Psoas muscle (tissue), 8 donors: ENCODE measurements around the gene OBSCN. TPM values are rescaled to one million over a fixed set of nuclear protein-coding genes. Genes with fewer than 3 reads are reported as not detected.

Source experiments
- ATAC-seq, 4 donors: fragments of 200-7000 bp; cut with Tn5 transposase; one replicate each; pipeline ENCODE4 v1.9.1; 2020; ENCODE audit warnings: moderate library complexity in 3 of 4, mild to moderate bottlenecking in 2 of 4
- DNase-seq, 2 donors: peaks; one replicate each; pipeline ENCODE4 v3.0.0-alpha.2; 2020
- H3K27ac ChIP-seq: fragments of 200-600 bp; one replicate; pipeline ENCODE4 v1.8.0; 2022
- H3K27me3 ChIP-seq, 3 donors: fragments of 200-600 bp in 1 of 3; one replicate each; pipeline versions ENCODE4 v1.6.1 to v1.8.0; 2013 to 2022; ENCODE audit warnings: low read length in 2 of 3, mild to moderate bottlenecking in 2 of 3, moderate library complexity in 1 of 3; ENCODE audit not compliant: insufficient read depth in 3 of 3
- H3K36me3 ChIP-seq, 2 donors: fragments of 200-600 bp in 1 of 2; one replicate each; pipeline versions ENCODE4 v1.6.1 to v1.8.0; 2013 to 2022; ENCODE audit warnings: low read depth in 1 of 2, mild to moderate bottlenecking in 1 of 2, moderate library complexity in 1 of 2; ENCODE audit not compliant: insufficient read depth in 1 of 2
- H3K4me1 ChIP-seq: fragments of 200-600 bp; one replicate; pipeline ENCODE4 v1.8.0; 2022
- H3K4me3 ChIP-seq: fragments of 200-600 bp; one replicate; pipeline ENCODE4 v1.8.0; 2022; ENCODE audit warnings: mild to moderate bottlenecking
- H3K9me3 ChIP-seq: fragments of 200-600 bp; one replicate; pipeline ENCODE4 v1.8.0; 2022
- WGBS, 3 donors: extraction: QIAGEN DNeasy Blood & Tissue Kit; methylation state at CpG; one replicate each; pipeline versions ENCODE4 v1.1.6 to v1.1.7; 2013; 5-methylcytosine and 5-hydroxymethylcytosine counted together
- intact Hi-C, 2 donors: fragments of 100-400 bp; cut with DNase I; formaldehyde crosslinking; loops; one replicate each; pipeline versions ENCODE4 v1.11.0 to v1.14.2; 2022
- polyA plus RNA-seq, 3 donors: library from polyadenylated mRNA; stranded (reverse); fragments of 200-250 nt; gene quantifications; one replicate each; pipeline ENCODE4 v1.2.3, GENCODE V29; 2013
- total RNA-seq, 4 donors: library from RNA; stranded (reverse); fragmentation: NEBNext Ultra II Directional in 2 of 4; extraction: Animal tissue kit (Norgen Biotek cat#: 25700) in 2 of 4; gene quantifications; one replicate each; pipeline versions ENCODE4 v1.2.1 to v1.2.4, GENCODE V29; 2021 to 2023
- TF ChIP-seq, protein P1 (sequence below): fragments of 200-600 bp; IDR thresholded peaks from one replicate; pipeline ENCODE4 v1.8.0; 2022; ENCODE audit warnings: antibody characterized with exemption
- donor health status: healthy with polysubstance abuse.
- donor health status: DM: no; HTN: no; CAD: no; lungs with moderate emphysema.
- donor health status: Bipolar disorder and iron deficiency.
- donor health status: healthy.
- donor health status: DM: yes; HTN: yes; CAD: no.
- donor health status: DM: no; HTN: no; CAD: no.
- donor health status: DM: no; HTN: no; CAD: no.
- donor health status: DM: yes; HTN: yes; CAD: no.

The OBSCN gene
- total and polyA plus RNA-seq, 7 donors, result 397 to 1,869 (median 1,061) TPM

GRCh38 chr1:228178737-228179684 is 28.8 kb upstream of the OBSCN start:
- WGBS, 3 donors, result 75 to 84% (median 82%) methylated on average over 12 of the region's 12 CpGs
- TF ChIP-seq, protein P1, sequence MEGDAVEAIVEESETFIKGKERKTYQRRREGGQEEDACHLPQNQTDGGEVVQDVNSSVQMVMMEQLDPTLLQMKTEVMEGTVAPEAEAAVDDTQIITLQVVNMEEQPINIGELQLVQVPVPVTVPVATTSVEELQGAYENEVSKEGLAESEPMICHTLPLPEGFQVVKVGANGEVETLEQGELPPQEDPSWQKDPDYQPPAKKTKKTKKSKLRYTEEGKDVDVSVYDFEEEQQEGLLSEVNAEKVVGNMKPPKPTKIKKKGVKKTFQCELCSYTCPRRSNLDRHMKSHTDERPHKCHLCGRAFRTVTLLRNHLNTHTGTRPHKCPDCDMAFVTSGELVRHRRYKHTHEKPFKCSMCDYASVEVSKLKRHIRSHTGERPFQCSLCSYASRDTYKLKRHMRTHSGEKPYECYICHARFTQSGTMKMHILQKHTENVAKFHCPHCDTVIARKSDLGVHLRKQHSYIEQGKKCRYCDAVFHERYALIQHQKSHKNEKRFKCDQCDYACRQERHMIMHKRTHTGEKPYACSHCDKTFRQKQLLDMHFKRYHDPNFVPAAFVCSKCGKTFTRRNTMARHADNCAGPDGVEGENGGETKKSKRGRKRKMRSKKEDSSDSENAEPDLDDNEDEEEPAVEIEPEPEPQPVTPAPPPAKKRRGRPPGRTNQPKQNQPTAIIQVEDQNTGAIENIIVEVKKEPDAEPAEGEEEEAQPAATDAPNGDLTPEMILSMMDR, result no peak
- no peaks in the 10 kb centered on the region for H3K27me3 ChIP-seq
- DNase-seq (peak in 1 of 2 donors; percentile 28), ATAC-seq (no peak)
- intact Hi-C loops, result no loop called here
- no peaks in the 10 kb centered on the region for H3K4me1 ChIP-seq
- H3K4me3 ChIP-seq, result no peak overlapping the region
- H3K27ac ChIP-seq, result peak overlapping the region; percentile 21
- H3K9me3 ChIP-seq, result no peaks in the 10 kb centered on the region
- H3K36me3 ChIP-seq, result peaks cover 0 to 12% of the 10 kb centered on the region in 2 donors

GRCh38 chr1:228180271-228180958 is 27.4 kb upstream of the OBSCN start:
- WGBS, 3 donors, result 75 to 84% (median 83%) methylated on average over 4 of the region's 4 CpGs
- intact Hi-C loops, result no loop called here
- peak overlapping the region; percentile 73 for H3K27ac ChIP-seq
- no peak for DNase-seq
- peaks cover 0 to 4% of the 10 kb centered on the region in 2 donors for H3K36me3 ChIP-seq
- H3K4me3 ChIP-seq, result no peak overlapping the region
- H3K4me1 ChIP-seq, result no peaks in the 10 kb centered on the region
- TF ChIP-seq, protein P1, result no peak
- H3K27me3 ChIP-seq, result no peaks in the 10 kb centered on the region
- no peaks in the 10 kb centered on the region for H3K9me3 ChIP-seq
- ATAC-seq, result peak in 1 of 4 donors; percentile 31

DNA sequence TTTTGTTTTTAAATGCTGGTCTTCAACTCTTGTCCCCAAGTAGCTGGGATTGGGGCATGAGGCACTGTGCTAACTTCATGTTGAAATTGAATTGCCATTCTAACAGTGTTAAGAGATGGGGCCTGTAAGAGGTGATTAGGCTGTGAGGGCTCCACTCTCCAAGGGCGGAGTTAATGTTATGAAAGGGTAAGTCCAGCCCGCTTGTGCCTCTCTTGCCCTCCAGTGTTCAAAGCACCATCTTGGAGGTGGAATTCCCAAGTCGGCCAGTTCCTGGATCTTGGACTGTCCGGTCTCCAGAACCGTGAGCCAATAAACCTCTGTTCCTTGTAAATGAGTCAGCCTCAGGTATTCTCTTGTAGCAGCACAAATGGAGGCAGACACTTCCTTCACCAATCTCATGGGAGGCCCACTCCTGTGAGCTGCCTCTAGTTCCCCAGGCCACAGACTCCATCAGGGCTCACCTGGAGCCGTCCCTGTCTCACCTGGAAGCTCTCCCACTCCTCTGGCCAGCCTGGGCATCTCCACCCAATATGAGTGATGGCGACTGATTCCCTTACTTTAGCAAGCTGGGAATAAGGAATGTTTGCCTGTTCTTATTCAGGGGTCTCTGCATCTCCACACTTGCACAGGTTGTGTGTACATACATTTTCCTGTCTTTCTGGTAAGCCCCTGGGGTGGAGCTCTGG is 26.7 kb upstream of the OBSCN start:
- H3K4me3 ChIP-seq, result peak overlapping the region; percentile 30
- H3K4me1 ChIP-seq, result no peaks in the 10 kb centered on the region
- intact Hi-C loops, result no loop called here
- WGBS, 3 donors, result 77 to 94% (median 80%) methylated on average over 7 of the region's 7 CpGs
- no peaks in the 10 kb centered on the region for H3K9me3 ChIP-seq
- H3K27ac ChIP-seq, result peak overlapping the region; percentile 73
- DNase-seq, result no peak
- ATAC-seq, result peak; percentile 18 to 53 (median 32)
- H3K27me3 ChIP-seq, result no peaks in the 10 kb centered on the region
- no peaks in the 10 kb centered on the region for H3K36me3 ChIP-seq
- TF ChIP-seq, protein P1, result no peak

DNA sequence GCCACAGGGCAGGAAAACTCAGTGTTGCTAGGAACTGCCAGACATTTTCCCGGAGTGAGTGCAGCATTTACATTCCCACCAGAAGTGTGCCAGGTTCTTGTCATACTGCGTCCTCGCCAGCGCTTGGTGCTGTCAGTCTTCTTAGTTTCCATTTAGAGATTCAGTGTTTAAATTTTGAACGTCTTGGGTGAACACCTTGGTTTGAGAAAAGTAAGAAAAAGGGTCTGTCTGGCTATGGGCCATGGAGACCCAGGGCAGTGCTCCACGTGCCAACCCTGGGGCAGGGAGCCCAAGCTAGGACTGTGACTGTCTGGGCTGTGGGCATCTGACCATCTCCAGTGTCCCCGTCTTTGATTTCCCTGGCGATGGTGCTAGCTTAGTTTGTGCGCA is 26.2 kb upstream of the OBSCN start:
- peak; percentile 74 to 87 (median 81) for ATAC-seq
- Histone ChIP-seq H3K9me3 (no peaks in the 10 kb centered on the region), H3K27me3 (no peaks in the 10 kb centered on the region), H3K36me3 (no peaks in the 10 kb centered on the region), H3K27ac (peak overlapping the region; percentile 73), H3K4me1 (no peaks in the 10 kb centered on the region), H3K4me3 (peak overlapping the region; percentile 30)
- peak in 1 of 2 donors; percentile 59 for DNase-seq
- intact Hi-C loops, result no loop called here
- WGBS, 3 donors, result 27 to 44% (median 34%) methylated on average over 9 of the region's 9 CpGs
- TF ChIP-seq, protein P1, result no peak
